Spleen (tissue), 11 donors: ENCODE data around the gene TRIM54. TPM values are rescaled to one million over a fixed set of nuclear protein-coding genes. Genes with fewer than 3 reads are reported as not detected.
"Not testable (repeated sequence)": the region's sequence is repeated elsewhere in the genome, so short reads cannot be mapped to it uniquely, and the experiment has no call there.

Experiments
- DNase-seq: peaks from one replicate; pipeline ENCODE4 v3.0.0-alpha.2; 2020
- H3K27ac ChIP-seq, 8 donors: fragments of 200-600 bp; sonication (generic) in 7 of 8; 1 replicate in 4 of 8; 2 replicates in 4 of 8; pipeline versions ENCODE4 v1.5.0 to v1.8.0; 2016 to 2021; ENCODE audit warnings: inconsistent platforms in 4 of 8, mild to moderate bottlenecking in 4 of 8, moderate library complexity in 1 of 8
- H3K27me3 ChIP-seq, 7 donors: fragments of 200-600 bp; sonication (generic) in 6 of 7; replicated peaks in 1 of 7; 1 replicate in 4 of 7; 2 replicates in 3 of 7; pipeline versions ENCODE4 v1.5.0 to v1.8.0; 2016 to 2021; ENCODE audit warnings: inconsistent platforms in 3 of 7, mild to moderate bottlenecking in 1 of 7
- H3K36me3 ChIP-seq, 6 donors: fragments of 200-600 bp; sonication (generic) in 5 of 6; 1 replicate in 4 of 6; 2 replicates in 2 of 6; pipeline versions ENCODE4 v1.5.0 to v1.8.0; 2016 to 2021; ENCODE audit warnings: inconsistent platforms in 2 of 6
- H3K4me1 ChIP-seq, 6 donors: fragments of 200-600 bp; sonication (generic) in 5 of 6; 1 replicate in 3 of 6; 2 replicates in 3 of 6; pipeline versions ENCODE4 v1.5.0 to v1.8.0; 2016 to 2021; ENCODE audit warnings: inconsistent platforms in 3 of 6
- H3K4me3 ChIP-seq, 8 donors: fragments of 200-600 bp; sonication (generic) in 7 of 8; 1 replicate in 4 of 8; 2 replicates in 4 of 8; pipeline versions ENCODE4 v1.5.0 to v1.8.0; 2016 to 2021; ENCODE audit warnings: inconsistent platforms in 4 of 8, mild to moderate bottlenecking in 4 of 8, moderate library complexity in 2 of 8
- H3K9me3 ChIP-seq, 8 donors: fragments of 200-600 bp; sonication (generic) in 7 of 8; 1 replicate in 4 of 8; 2 replicates in 4 of 8; pipeline versions ENCODE4 v1.5.0 to v1.8.0; 2016 to 2021; ENCODE audit warnings: inconsistent platforms in 4 of 8
- CTCF ChIP-seq, 11 experiments: fragments of 200-600 bp in 7 of 11; fragments of 450-650 bp in 4 of 11; sonication (generic) in 4 of 11; IDR thresholded peaks in 8 of 11; conservative IDR thresholded peaks in 3 of 11; 1 replicate in 7 of 11; 2 replicates in 4 of 11; pipeline versions ENCODE4 v1.4.0 to v1.8.0; 2016 to 2021; ENCODE audit warnings: antibody characterized with exemption in 11 of 11, inconsistent platforms in 4 of 11, mild to moderate bottlenecking in 1 of 11
- POLR2A ChIP-seq, 3 donors: fragments of 450-650 bp; IDR thresholded peaks; one replicate each; pipeline ENCODE4 v1.5.1; 2017; ENCODE audit warnings: antibody characterized with exemption in 3 of 3, mild to moderate bottlenecking in 1 of 3
- POLR2AphosphoS5 ChIP-seq, 3 donors: sonication (generic); formaldehyde crosslinking; IDR thresholded peaks; one replicate each; pipeline ENCODE4 v1.5.1; 2017; ENCODE audit warnings: antibody characterized with exemption in 3 of 3
- WGBS, 5 donors: extraction: QIAGEN DNeasy Blood & Tissue Kit in 3 of 5; methylation state at CpG; one replicate each; pipeline versions ENCODE4 v1.1.5 to v1.1.7; 2013 to 2018; 5-methylcytosine and 5-hydroxymethylcytosine counted together
- intact Hi-C: fragments of 100-400 bp; cut with DNase I; formaldehyde crosslinking; loops from one replicate; pipeline ENCODE4 v1.15.0; 2023; ENCODE audit warnings: low total_unique reads
- polyA plus RNA-seq, 3 donors: library from polyadenylated mRNA; stranded (reverse); fragments of 200-250 nt; gene quantifications; one replicate each; pipeline ENCODE4 v1.2.1, GENCODE V29; 2013
- total RNA-seq, 7 donors: library from RNA; depleted of rRNA in 3 of 7; stranded (reverse); fragments of >200 nt in 3 of 7; fragmentation: NEBNext Ultra II Directional in 4 of 7; extraction: Animal tissue kit (Norgen Biotek cat#: 25700) in 4 of 7; gene quantifications; one replicate each; pipeline versions ENCODE4 v1.1.0 to v1.2.1, GENCODE V29; 2016 to 2021
- donor health status: healthy with polysubstance abuse.
- donor health status: DM: no; HTN: no; CAD: no; lungs with moderate emphysema.
- donor health status: DM: no; HTN: no; CAD: no.
- donor health status: Bipolar disorder and iron deficiency.
- donor health status: healthy.
- donor health status: DM: no; HTN: no; CAD: no.
- donor health status: DM: yes; HTN: yes; CAD: no.

The TRIM54 gene
- total and polyA plus RNA-seq, 10 donors = 0.22 to 3.1 (median 0.49) TPM; not detected in 1

DNA sequence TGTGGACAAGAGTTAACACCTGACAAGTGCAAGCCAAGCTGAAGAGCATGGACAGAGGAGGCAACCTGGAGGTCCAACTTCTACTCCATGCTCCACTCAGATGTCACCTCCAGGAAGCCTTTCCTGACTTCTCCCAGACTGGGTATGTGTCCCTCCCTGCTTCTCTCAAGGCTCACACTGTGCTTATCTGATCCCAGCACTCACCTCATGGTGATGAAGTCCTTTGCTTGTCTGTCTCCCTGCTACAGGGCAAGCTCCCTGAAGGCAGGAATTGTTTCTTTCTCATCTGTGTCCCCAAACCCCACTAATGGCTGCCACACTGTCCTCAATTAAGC lies 16.7 kb upstream of the TRIM54 start:
- Histone ChIP-seq H3K27ac (no peak overlapping the region), H3K4me3 (peak overlapping the region in 1 of 8 donors; percentile 83), H3K4me1 (peaks cover 28 to 43% (median 40%) of the 10 kb centered on the region in 6 donors), H3K9me3 (no peaks in the 10 kb centered on the region), H3K36me3 (no peaks in the 10 kb centered on the region), H3K27me3 (peaks cover 3 to 92% (median 50%) of the 10 kb centered on the region in 7 donors)
- intact Hi-C loops = no loop called here
- no peak for DNase-seq
- TF ChIP-seq CTCF (IDR thresholded peaks at IDR 0.05 in 8 of 11, conservative IDR thresholded peaks at IDR 0.05 in 3 of 11) (no peak), POLR2AphosphoS5 (IDR thresholded peaks at IDR 0.05) (no peak), POLR2A (IDR thresholded peaks at IDR 0.05) (no peak)

- H3K27ac ChIP-seq, H3K9me3 ChIP-seq, H3K36me3 ChIP-seq, DNase-seq, H3K4me3 ChIP-seq, intact Hi-C loops: not testable (repeated sequence)
- peaks cover 0 to 64% (median 27%) of the 10 kb centered on the region in 7 donors for H3K27me3 ChIP-seq
- peaks cover 20 to 22% (median 21%) of the 10 kb centered on the region in 6 donors for H3K4me1 ChIP-seq
- WGBS, 5 donors = 87 to 95% (median 93%) methylated on average over 13 of the region's 13 CpGs
Measured at GRCh38 chr2:27268296-27268695, 13.9 kb upstream of the TRIM54 start.

- H3K27ac ChIP-seq = no peak overlapping the region
- no peaks in the 10 kb centered on the region for H3K36me3 ChIP-seq
- 81 to 92% (median 85%) methylated on average over 3 of the region's 3 CpGs for WGBS, 5 donors
- no peaks in the 10 kb centered on the region for H3K9me3 ChIP-seq
- no peak for DNase-seq
- peaks cover 2 to 4% (median 3%) of the 10 kb centered on the region in 6 donors for H3K4me1 ChIP-seq
- H3K4me3 ChIP-seq = no peak overlapping the region
- H3K27me3 ChIP-seq = peaks cover 0 to 46% (median 9%) of the 10 kb centered on the region in 7 donors
- intact Hi-C loops = loop anchor here (10.0 kb wide), 1 partner anchor 305 kb away; no protein-coding TSS in a partner anchor
- TF ChIP-seq CTCF (IDR thresholded peaks at IDR 0.05 in 8 of 11, conservative IDR thresholded peaks at IDR 0.05 in 3 of 11) = no peak
- TF ChIP-seq POLR2A (IDR thresholded peaks at IDR 0.05) = no peak
- no peak for TF ChIP-seq POLR2AphosphoS5 (IDR thresholded peaks at IDR 0.05)
Measured at GRCh38 chr2:27270131-27270530, 12.1 kb upstream of the TRIM54 start.

GRCh38 chr2:27270670-27271069 lies 11.6 kb upstream of the TRIM54 start:
- Histone ChIP-seq H3K27ac (no peak overlapping the region), H3K27me3 (peaks cover 0 to 40% (median 3%) of the 10 kb centered on the region in 7 donors), H3K36me3 (no peaks in the 10 kb centered on the region), H3K4me3 (no peak overlapping the region), H3K9me3 (no peaks in the 10 kb centered on the region), H3K4me1 (no peaks in the 10 kb centered on the region)
- DNase-seq = no peak
- 52 to 64% (median 54%) methylated on average over 2 of the region's 2 CpGs for WGBS, 5 donors
- TF ChIP-seq POLR2AphosphoS5 (IDR thresholded peaks at IDR 0.05) (no peak), CTCF (IDR thresholded peaks at IDR 0.05 in 8 of 11, conservative IDR thresholded peaks at IDR 0.05 in 3 of 11) (no peak), POLR2A (IDR thresholded peaks at IDR 0.05) (no peak)
- intact Hi-C loops = loop anchor here (10.0 kb wide), 1 partner anchor 306 kb away; no protein-coding TSS in a partner anchor
